ENCODE data around the gene USB1. TPM values are rescaled to one million over a fixed set of nuclear protein-coding genes. Genes with fewer than 3 reads are reported as not detected.

USB1 gene, protein sequence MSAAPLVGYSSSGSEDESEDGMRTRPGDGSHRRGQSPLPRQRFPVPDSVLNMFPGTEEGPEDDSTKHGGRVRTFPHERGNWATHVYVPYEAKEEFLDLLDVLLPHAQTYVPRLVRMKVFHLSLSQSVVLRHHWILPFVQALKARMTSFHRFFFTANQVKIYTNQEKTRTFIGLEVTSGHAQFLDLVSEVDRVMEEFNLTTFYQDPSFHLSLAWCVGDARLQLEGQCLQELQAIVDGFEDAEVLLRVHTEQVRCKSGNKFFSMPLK
- total RNA-seq (2014; rRNA removed; shearing (Covaris generic)) (102 and 118 TPM in 2 replicates), polyA plus RNA-seq (2016; fragmentation: Nextera tagmentation; extraction: Ambion mirVana) (67.1 and 79.6 TPM in 2 replicates)
- long read RNA-seq, transcript USB1-201 (7 exons, 2,282 nt) = major isoform, 6 of 7 reads
- long read RNA-seq, partial matches to known transcripts = 0 of 7 reads
- long read RNA-seq, other reads (novel, unspliced or antisense) = 1 of 7 reads

DNA sequence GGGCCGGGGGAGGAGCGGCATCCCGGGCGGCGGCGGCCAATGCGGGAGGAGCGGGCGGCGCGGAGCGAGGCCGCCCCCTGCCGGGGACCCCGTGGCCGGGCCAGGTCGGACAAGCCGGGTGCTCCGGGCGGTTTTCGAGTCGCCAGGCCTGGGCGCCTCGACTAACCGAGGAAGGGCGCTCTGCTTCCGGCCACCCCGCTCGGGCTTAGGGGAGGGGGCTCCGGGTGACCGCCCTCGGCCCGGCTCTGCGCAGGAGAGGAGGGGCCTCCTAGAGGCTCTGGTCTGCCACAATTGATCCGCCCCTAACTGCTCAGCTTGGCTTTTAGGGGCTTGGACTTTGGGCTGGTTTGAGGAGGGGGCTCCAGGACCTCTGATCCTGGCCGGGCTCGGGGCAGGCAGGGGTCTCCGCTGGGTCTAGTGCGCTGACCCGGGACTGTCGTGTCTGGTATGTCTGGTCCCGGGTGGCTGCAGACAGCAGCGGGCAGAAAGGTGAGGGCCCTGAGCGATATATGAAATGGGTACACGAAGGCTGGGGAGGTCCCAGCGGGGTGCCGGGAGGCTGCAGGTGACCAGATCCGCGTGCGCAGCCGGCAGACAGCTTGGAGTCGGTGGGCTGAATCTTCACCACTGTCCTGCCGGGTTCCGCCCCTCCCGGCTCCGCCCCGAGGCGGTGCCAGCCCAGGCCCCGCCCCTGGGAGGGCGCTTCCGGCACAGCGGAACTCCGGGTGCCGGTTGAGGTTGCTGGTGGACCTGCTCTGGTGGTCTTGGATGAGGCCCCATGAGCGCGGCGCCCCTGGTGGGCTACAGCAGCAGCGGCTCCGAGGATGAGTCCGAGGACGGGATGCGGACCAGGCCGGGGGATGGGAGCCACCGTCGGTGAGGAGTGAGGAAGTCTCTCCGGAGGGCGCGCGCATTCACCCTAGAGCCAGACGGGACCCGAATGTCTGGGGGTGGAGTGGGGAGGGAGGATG lies at the start of gene USB1:
Gene USB1, plus strand, starts transcription at position 702 of the 971 bp plus-strand sequence. Its CDS starts 77 bp downstream, at position 779.
- Histone ChIP-seq H3K4me2 (peak within 1 kb of the TSS; percentile 98), H3K36me3 (ENCODE audit: insufficient read depth) (peaks cover 8% of the 10 kb centered on the region), H3K4me3 (peak within 1 kb of the TSS; percentile 95), H3K27ac (ENCODE audit: low read depth) (peak within 1 kb of the TSS; percentile 74; the same call in 1 of the 2 replicates), H3K27me3 (ENCODE audit: insufficient read depth) (no peaks in the 10 kb centered on the region), H2AFZ (peak within 1 kb of the TSS; percentile 99), H3F3A (replicated peaks; ENCODE audit: low read depth) (peaks cover 7% of the 10 kb centered on the region), H3K9me2 (ENCODE audit: insufficient read depth) (no peaks in the 10 kb centered on the region), H3K79me2 (replicated peaks; ENCODE audit: insufficient read depth) (peaks cover 11% of the 10 kb centered on the region; the same call in 1 of the 2 replicates), H4K20me1 (replicated peaks; ENCODE audit: insufficient read depth) (peaks cover 3% of the 10 kb centered on the region; the same call in 1 of the 2 replicates), H3K4me1 (ENCODE audit: insufficient read depth) (peaks cover 8% of the 10 kb centered on the region)
- H3K27me3 Mint-ChIP-seq (ENCODE audit: insufficient read depth, low read depth, poor library complexity) = peaks cover 14% of the 10 kb centered on the region
- DNase-seq (ENCODE audit: low spot score) (peak; percentile 95), ATAC-seq (peak; percentile 86)
- TF ChIP-seq POLR2AphosphoS5 (IDR thresholded peaks at IDR 0.05; ENCODE audit: low read depth) (peak; percentile 93), CREB1 (CRISPR knock-in tag; IDR thresholded peaks at IDR 0.05; ENCODE audit: low read depth) (peak; percentile 10; the same call in 1 of the 2 replicates), NANOG (IDR thresholded peaks at IDR 0.05; ENCODE audit: borderline replicate concordance) (no peak)
- TF ChIP-seq, protein P1, sequence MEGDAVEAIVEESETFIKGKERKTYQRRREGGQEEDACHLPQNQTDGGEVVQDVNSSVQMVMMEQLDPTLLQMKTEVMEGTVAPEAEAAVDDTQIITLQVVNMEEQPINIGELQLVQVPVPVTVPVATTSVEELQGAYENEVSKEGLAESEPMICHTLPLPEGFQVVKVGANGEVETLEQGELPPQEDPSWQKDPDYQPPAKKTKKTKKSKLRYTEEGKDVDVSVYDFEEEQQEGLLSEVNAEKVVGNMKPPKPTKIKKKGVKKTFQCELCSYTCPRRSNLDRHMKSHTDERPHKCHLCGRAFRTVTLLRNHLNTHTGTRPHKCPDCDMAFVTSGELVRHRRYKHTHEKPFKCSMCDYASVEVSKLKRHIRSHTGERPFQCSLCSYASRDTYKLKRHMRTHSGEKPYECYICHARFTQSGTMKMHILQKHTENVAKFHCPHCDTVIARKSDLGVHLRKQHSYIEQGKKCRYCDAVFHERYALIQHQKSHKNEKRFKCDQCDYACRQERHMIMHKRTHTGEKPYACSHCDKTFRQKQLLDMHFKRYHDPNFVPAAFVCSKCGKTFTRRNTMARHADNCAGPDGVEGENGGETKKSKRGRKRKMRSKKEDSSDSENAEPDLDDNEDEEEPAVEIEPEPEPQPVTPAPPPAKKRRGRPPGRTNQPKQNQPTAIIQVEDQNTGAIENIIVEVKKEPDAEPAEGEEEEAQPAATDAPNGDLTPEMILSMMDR (conservative IDR thresholded peaks at IDR 0.05; ENCODE audit: low read depth in 2 of 2) = peak; percentile 45 to 63
- H3K9me3 Mint-ChIP-seq = no peaks in the 10 kb centered on the region; the same call in 2 of the 3 replicates
- peaks cover 22% of the 10 kb centered on the region for H3K4me1 Mint-ChIP-seq
- peaks cover 43% of the 10 kb centered on the region for H3K36me3 Mint-ChIP-seq (ENCODE audit: low read depth)
- H3K4me3 Mint-ChIP-seq = peak within 1 kb of the TSS; percentile 90
- H3K27ac Mint-ChIP-seq = peak within 1 kb of the TSS; percentile 59; the same call in 1 of the 2 replicates

DNA sequence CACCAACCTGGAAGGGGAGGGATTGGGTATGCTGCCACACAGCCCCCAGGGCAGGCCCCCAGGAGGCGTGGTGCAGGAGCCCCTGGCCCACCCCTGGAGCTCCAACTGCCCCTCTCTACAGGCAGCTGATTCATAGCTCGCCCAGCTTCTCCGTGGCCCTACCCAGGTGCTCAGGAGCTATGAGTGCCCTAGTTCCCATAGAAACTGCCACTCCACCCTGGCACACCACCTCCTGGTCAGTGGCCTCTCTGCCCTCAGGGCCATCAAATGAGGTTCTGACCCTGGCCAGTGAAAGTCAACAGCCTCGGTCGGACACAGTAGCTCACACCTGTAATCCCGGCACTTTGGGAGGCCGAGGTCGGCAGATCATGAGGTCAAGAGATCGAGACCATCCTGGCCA lies 48.3 kb upstream of the USB1 start:
- TF ChIP-seq CREB1 (CRISPR knock-in tag; IDR thresholded peaks at IDR 0.05; ENCODE audit: low read depth) (no peak), ZNF114 (CRISPR knock-in tag; IDR thresholded peaks at IDR 0.05) (no peak), ZNF331 (CRISPR knock-in tag; IDR thresholded peaks at IDR 0.05; ENCODE audit: low read depth) (no peak)
- Histone ChIP-seq H3K79me2 (replicated peaks; ENCODE audit: insufficient read depth) (no peaks in the 10 kb centered on the region), H4K20me1 (replicated peaks; ENCODE audit: insufficient read depth) (no peaks in the 10 kb centered on the region), H3K27ac (ENCODE audit: low read depth) (no peak overlapping the region), H3K4me2 (no peak overlapping the region), H3K4me3 (no peak overlapping the region), H3F3A (replicated peaks; ENCODE audit: low read depth) (no peaks in the 10 kb centered on the region), H3K27me3 (ENCODE audit: insufficient read depth) (no peaks in the 10 kb centered on the region), H3K9me2 (ENCODE audit: insufficient read depth) (no peaks in the 10 kb centered on the region), H2AFZ (no peak overlapping the region), H3K36me3 (ENCODE audit: insufficient read depth) (no peaks in the 10 kb centered on the region), H3K4me1 (ENCODE audit: insufficient read depth) (no peaks in the 10 kb centered on the region)
- Mint-ChIP-seq H3K9me3 (no peaks in the 10 kb centered on the region), H3K36me3 (ENCODE audit: low read depth) (no peaks in the 10 kb centered on the region), H3K27ac (no peak overlapping the region; the same call in 1 of the 2 replicates), H3K4me3 (no peak overlapping the region), H3K4me1 (peaks cover 11% of the 10 kb centered on the region), H3K27me3 (ENCODE audit: insufficient read depth, low read depth, poor library complexity) (peaks cover 15% of the 10 kb centered on the region)
- ATAC-seq = no peak
- DNase-seq (ENCODE audit: low spot score) = no peak

Data from GM23338 (cell line).